RWPE2 (cell line): Measurements from ENCODE around the gene EPB41L5.
"Not testable (repeated sequence)": the region's sequence is repeated elsewhere in the genome, so short reads cannot be mapped to it uniquely, and the experiment has no call there.

Source experiments
- ATAC-seq: fragments of 200-7000 bp; cut with Tn5 transposase; 3 replicates; pipeline ENCODE4 v1.9.1; 2021; ENCODE audit warnings: low read depth
- DNase-seq: peaks from one replicate; pipeline ENCODE4 v3.0.0-alpha.2; 2020; ENCODE audit warnings: low spot score
- H3K27ac ChIP-seq: fragments of 450-650 bp; 2 replicates; pipeline ENCODE4 v1.5.1; 2017; ENCODE audit warnings: mild to moderate bottlenecking; ENCODE audit not compliant: poor library complexity, severe bottlenecking
- H3K27me3 ChIP-seq: fragments of 250-450 bp; sonication (Bioruptor Pico); 2 replicates; pipeline ENCODE4 v1.5.1; 2021; ENCODE audit warnings: mild to moderate bottlenecking, moderate library complexity; ENCODE audit not compliant: insufficient read depth, poor library complexity, severe bottlenecking
- H3K36me3 ChIP-seq: fragments of 250-450 bp; sonication (Bioruptor Pico); 2 replicates; pipeline ENCODE4 v1.5.1; 2020; ENCODE audit warnings: low read depth, mild to moderate bottlenecking, moderate library complexity
- H3K4me1 ChIP-seq: fragments of 250-450 bp; sonication (Bioruptor Pico); 2 replicates; pipeline ENCODE4 v1.5.1; 2021; ENCODE audit warnings: mild to moderate bottlenecking, moderate library complexity; ENCODE audit not compliant: insufficient read depth, poor library complexity, severe bottlenecking
- H3K4me3 ChIP-seq: fragments of 250-450 bp; sonication (Bioruptor Pico); 2 replicates; pipeline ENCODE4 v1.5.1; 2021; ENCODE audit warnings: mild to moderate bottlenecking, moderate library complexity; ENCODE audit not compliant: severe bottlenecking
- H3K9me3 ChIP-seq: fragments of 250-450 bp; sonication (Bioruptor Pico); 2 replicates; pipeline ENCODE4 v1.5.1; 2021; ENCODE audit warnings: mild to moderate bottlenecking, moderate library complexity; ENCODE audit not compliant: severe bottlenecking
- CTCF ChIP-seq: fragments of 450-650 bp; IDR thresholded peaks from one replicate; pipeline ENCODE4 v1.5.1; 2017; ENCODE audit warnings: mild to moderate bottlenecking, moderate library complexity; ENCODE audit not compliant: poor library complexity, severe bottlenecking

EPB41L5 gene

GRCh38 chr2:120195553-120195952, 182.7 kb downstream of the EPB41L5 start:
- H3K9me3 ChIP-seq = peaks cover 9% of the 10 kb centered on the region

GRCh38 chr2:120199817-120200459, 187.1 kb downstream of the EPB41L5 start:
- not testable (repeated sequence) for DNase-seq, H3K36me3 ChIP-seq, H3K27me3 ChIP-seq, H3K27ac ChIP-seq, H3K4me1 ChIP-seq, ATAC-seq, H3K9me3 ChIP-seq, H3K4me3 ChIP-seq

More at GRCh38 chr2:120195553-120195952, 182.7 kb downstream of the EPB41L5 start:
- Histone ChIP-seq H3K36me3 (no peaks in the 10 kb centered on the region), H3K27ac (no peak overlapping the region), H3K27me3 (no peaks in the 10 kb centered on the region), H3K4me1 (no peaks in the 10 kb centered on the region), H3K4me3 (no peak overlapping the region)
- ATAC-seq (no peak), DNase-seq (no peak)
- no peak for TF ChIP-seq CTCF

DNA sequence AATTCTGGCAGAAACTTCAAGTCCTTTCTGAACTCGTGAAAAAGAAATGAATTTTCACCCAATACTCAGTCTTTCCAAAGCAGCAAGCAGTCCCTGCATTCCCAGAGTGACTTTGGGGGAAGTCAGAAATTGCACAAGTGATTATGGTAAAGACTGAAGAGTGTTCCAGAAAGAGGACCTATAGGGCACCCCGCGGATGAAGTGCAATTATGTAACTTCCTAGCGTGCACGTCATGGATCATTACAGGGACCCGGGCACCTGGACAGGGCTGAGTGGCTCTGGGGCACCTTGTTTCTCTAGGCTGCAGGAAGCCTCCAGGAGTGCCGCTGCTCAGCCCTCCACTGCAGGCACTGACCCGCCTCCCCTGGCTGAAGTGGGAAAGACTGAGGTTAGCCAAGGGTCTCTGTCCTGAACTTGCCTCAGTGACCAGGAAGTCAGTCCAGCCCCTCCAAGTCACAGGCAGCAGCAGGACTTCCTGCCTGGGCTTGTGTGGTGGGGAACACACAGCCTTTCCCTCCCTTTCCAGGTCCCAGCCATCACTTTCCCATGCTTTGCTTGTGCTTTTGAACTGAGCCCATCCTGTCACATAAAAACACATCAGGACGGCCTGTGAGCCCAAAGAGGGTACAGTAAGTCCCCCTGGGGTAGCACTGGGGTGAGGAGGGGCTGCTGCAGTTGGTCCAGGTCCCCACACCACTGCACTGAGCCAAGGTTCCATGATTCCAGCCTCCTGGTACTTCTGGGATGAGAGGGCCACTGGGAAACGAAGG, 190.6 kb downstream of the EPB41L5 start:
- Histone ChIP-seq H3K27ac (no peak overlapping the region), H3K9me3 (peaks cover 3% of the 10 kb centered on the region), H3K4me1 (no peaks in the 10 kb centered on the region), H3K36me3 (no peaks in the 10 kb centered on the region), H3K27me3 (no peaks in the 10 kb centered on the region), H3K4me3 (no peak overlapping the region)
- DNase-seq (no peak), ATAC-seq (no peak)
- TF ChIP-seq CTCF = no peak

- TF ChIP-seq CTCF = no peak
- no peak for DNase-seq
- H3K4me1 ChIP-seq = no peaks in the 10 kb centered on the region
- no peaks in the 10 kb centered on the region for H3K36me3 ChIP-seq
- no peaks in the 10 kb centered on the region for H3K27me3 ChIP-seq
- no peaks in the 10 kb centered on the region for H3K9me3 ChIP-seq
- no peak overlapping the region for H3K27ac ChIP-seq
- H3K4me3 ChIP-seq = no peak overlapping the region
- no peak for ATAC-seq
Observed at GRCh38 chr2:120204022-120204405, 191.1 kb downstream of the EPB41L5 start.

DNA sequence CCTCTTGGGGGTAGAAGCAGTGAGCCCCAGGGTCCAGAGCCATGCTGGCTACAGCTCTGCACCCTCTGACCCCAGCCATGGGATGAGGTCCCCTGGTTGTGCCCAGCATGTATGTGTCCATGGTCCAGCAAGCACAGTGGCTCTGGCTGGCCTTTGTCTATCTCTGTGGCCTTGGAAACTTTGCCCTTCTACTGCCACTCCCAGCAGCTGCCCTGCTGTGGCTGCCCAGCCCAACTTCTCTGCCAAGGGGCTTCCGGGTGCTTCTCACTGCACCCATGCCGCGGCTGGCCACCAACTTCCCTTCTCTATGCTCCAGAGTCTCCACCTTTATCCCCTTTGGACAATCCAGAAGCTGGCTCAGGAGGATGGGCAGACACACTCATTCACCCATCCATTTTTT, 191.5 kb downstream of the EPB41L5 start:
- TF ChIP-seq CTCF = no peak
- Histone ChIP-seq H3K27ac (no peak overlapping the region), H3K4me1 (no peaks in the 10 kb centered on the region), H3K4me3 (no peak overlapping the region), H3K36me3 (no peaks in the 10 kb centered on the region), H3K27me3 (no peaks in the 10 kb centered on the region), H3K9me3 (no peaks in the 10 kb centered on the region)
- no peak for DNase-seq
- ATAC-seq = no peak
